Measurements from ENCODE around the gene CPNE2.

DNA sequence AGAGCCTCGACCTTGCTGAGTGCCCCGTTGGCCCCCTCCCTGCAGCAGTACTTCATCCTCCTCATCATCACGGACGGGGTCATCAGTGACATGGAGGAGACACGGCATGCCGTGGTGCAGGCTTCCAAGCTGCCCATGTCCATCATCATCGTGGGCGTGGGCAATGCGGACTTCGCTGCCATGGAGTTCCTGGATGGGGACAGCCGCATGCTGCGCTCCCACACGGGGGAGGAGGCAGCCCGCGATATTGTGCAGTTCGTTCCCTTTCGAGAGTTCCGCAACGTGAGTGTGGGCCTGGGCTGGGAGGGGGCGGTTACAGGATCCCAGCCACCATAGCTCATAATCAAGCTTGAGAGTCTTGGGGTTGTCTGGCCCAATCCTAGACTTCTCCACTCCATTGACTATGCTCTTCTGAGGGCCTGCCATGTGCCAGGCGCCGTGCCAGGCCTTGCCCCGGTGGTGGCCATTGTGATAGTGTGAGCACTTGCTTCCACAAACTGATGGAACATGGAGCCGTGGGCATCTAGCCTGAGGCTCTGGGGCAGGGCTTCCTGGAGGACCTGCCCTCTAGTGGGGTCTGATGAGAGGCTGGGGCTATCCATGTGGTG lies 53.8 kb downstream of the CPNE2 start:
- TF ChIP-seq, protein P1, sequence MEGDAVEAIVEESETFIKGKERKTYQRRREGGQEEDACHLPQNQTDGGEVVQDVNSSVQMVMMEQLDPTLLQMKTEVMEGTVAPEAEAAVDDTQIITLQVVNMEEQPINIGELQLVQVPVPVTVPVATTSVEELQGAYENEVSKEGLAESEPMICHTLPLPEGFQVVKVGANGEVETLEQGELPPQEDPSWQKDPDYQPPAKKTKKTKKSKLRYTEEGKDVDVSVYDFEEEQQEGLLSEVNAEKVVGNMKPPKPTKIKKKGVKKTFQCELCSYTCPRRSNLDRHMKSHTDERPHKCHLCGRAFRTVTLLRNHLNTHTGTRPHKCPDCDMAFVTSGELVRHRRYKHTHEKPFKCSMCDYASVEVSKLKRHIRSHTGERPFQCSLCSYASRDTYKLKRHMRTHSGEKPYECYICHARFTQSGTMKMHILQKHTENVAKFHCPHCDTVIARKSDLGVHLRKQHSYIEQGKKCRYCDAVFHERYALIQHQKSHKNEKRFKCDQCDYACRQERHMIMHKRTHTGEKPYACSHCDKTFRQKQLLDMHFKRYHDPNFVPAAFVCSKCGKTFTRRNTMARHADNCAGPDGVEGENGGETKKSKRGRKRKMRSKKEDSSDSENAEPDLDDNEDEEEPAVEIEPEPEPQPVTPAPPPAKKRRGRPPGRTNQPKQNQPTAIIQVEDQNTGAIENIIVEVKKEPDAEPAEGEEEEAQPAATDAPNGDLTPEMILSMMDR (IDR thresholded peaks at IDR 0.05): no peak
- TF ChIP-seq POLR2A (IDR thresholded peaks at IDR 0.05): no peak

Data from upper lobe of left lung (tissue), 4 donors.